NCI-H748 (cell line): Measurements from ENCODE around the gene PRDX2.
"Not testable (repeated sequence)": the region's sequence is repeated elsewhere in the genome, so short reads cannot be mapped to it uniquely, and the experiment has no call there.

Source experiments
- DNase-seq: peaks from one replicate; lab custom pipeline; 2025; ENCODE audit not compliant: unreplicated experiment; lab: John Stamatoyannopoulos, UW

Gene PRDX2

DNA sequence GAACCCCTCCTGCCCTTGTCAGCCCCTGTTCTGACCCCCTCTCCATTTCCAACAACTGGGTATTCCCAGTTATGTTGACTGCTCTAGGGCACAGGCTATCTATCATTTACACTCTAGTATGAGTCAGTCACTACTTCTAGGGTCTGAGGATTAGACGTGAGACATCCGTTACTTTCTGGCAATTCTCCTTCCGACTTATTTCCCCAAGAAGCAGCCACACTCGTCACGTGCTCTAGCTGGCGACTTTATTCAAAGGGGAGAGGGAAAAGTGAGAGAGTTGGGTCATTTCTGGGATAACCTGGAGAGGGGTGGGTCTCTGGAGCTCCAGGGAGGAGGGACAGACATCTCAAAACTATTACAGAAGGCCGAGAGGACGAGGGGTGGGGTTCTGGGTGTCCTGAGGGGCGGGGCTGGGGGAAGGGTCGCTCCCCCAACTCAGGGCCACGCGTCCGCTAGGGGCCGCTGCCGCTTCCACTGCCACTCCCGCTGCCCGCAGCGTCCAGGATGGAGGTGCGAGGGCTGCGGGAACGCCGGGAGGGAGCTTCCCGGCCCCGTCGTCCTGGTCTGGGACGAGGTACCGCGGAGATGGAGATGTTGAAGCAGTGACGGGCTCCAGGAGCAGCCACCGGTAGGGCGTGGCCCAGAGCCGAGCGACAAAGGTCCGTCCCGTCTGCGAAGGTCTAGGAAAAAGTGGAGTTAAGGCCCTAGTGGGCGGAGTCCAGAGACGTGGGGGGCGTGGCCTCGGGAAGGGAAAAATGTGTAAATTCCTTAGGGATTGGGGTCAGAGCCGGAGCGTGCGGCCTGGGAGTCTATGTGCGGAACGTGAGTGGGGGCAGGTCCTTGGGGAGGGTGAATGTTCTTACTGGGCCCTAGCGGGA, 23.9 kb upstream of the PRDX2 start:
- peak; percentile 42 for DNase-seq

- DNase-seq: no peak
Measured at GRCh38 chr19:12821761-12822160, 20.2 kb upstream of the PRDX2 start.

- DNase-seq: not testable (repeated sequence)
Measured at GRCh38 chr19:12817810-12818209, 16.2 kb upstream of the PRDX2 start.

DNA sequence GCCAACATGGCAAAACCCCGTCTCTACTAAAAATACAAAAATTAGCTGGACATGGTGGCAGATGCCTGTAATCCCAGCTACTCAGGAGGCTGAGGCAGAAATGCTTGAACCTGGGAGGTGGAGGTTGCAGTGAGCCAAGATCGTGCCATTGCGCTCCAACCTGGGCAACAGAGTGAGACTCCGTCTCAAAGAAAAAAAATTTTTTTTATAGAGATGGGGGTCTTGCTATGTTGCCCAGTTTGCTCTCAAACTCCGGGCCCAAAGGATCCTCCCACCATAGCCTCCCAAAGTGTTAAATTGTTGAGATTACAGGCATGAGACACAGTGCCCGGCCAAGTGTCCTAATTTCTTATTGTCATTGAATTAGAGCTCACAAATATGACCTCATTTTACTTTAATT, 15.6 kb upstream of the PRDX2 start:
- DNase-seq: not testable (repeated sequence)

GRCh38 chr19:12815088-12815487, 13.5 kb upstream of the PRDX2 start:
- DNase-seq: no peak

DNA sequence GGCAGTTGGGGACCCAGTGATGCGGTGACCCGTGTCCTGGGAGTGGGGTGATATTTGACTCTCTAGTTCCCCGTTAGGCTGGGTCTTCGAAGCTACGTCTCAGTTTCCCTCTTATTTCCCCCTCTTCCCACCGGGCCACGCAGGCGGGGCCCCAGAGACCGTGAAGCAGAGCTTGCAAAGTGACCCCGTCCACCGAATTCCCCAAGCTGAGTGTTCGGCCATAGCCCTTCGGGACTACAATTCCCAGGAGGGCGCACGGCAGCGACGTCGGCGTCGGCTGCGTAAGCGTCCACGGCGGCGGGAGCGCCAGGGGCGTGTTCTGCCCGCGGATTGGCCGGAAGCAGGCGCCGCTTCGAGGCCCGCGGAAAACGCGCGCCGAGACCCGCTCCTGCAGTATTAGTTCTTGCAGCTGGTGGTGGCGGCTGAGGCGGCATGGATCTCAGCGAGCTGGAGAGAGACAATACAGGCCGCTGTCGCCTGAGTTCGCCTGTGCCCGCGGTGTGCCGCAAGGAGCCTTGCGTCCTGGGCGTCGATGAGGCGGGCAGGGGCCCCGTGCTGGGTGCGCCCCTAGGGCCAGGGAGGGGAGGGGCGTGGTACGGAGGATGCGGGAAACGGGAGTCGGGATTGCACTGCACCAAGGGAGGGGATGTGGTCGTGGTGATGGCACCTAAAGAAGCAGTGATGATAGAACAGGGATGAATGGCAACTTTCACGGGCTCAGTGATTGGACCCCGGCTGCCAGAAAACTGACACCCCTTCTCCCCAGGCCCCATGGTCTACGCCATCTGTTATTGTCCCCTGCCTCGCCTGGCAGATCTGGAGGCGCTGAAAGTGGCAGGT, 4.9 kb upstream of the PRDX2 start, which contains the start of gene RNASEH2A:
TSS of gene RNASEH2A (plus strand) at position 343 of the 840 bp plus-strand sequence. CDS start at position 433, 90 bp downstream.
- DNase-seq: peak; percentile 92

- DNase-seq: no peak
Measured at GRCh38 chr19:12804051-12804450, 2.5 kb upstream of the PRDX2 start.

DNA sequence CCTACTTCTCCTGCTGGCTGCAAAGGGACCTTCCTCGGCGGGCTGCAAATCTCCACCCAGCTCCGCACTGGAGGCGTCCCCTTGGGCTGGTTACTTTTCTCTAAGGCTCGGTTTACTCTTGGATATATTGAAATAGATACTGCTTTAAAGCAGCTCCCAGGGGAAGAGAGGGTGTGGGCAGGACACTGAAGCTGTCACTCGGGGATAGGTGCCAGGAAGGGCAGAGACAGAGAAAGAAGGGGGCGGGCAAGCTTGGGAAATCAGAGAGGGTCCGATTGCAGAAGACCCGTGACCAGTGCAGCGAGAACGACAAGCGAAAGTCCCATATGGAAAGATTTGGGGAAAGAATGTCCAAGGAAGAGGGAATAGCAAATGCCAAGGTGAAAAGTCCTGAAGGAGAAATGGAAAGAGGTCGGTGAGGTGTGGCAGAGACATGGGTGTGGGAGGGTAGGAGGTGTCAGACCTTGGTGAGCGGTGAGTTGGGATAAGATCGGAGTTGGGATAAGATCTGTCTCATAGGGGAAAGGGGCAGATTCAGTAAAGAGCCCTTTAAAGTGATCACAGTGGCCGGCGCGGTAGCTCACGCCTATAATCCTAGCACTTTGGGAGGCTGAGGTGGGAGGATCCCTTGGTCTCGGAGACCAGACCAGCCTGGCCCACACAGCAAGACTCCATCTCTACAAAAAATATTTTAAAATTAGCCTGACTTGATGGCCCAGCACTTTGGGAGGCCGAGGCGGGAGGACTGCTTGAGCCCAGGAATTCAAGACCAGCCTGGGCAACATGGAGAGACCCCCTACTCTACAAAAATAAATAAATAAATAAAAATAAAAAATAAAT, 887 bp upstream of the PRDX2 start:
- DNase-seq: no peak

DNA sequence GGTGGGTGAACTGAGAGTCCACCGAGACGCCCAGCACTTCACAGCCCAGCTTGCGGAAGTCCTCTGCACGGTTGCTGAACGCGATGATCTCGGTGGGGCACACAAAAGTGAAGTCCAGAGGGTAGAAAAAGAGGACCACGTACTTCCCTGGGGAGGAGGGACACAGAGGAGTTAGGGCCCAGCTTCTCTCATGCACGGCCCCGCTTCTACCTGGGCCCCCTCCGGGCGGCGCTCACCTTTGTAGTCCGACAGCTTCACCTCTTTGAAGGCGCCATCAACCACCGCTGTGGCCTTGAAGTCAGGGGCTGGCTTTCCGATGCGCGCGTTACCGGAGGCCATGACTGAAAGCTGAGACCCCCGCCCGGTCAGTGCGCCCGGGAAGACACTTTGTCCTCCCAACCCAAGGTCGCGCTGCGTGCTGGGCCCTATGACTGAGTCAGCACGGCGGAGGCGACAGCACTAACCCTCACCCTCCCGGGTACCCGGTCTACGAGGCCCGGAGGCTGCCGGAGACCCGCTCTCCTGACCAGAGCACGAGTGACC, 606 bp downstream of the PRDX2 start:
- peak; percentile 35 for DNase-seq

DNA sequence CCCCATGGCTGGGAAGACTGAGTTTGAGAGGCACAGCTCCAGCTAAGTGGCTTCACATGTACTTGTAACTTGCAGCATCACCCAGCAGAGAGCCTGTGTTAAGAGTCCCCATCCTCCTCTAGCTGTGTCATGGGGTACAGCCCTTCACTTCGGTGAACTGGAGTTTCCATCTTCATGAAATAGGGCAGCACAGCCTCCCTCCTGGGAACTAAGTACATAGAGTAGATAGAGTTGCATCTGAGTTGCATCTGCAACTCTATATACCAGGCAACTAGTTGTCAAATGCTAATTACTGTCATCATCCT, 1.2 kb downstream of the PRDX2 start:
- DNase-seq: no peak

- DNase-seq: no peak
Measured at GRCh38 chr19:12799742-12800465, 1.7 kb downstream of the PRDX2 start.

DNA sequence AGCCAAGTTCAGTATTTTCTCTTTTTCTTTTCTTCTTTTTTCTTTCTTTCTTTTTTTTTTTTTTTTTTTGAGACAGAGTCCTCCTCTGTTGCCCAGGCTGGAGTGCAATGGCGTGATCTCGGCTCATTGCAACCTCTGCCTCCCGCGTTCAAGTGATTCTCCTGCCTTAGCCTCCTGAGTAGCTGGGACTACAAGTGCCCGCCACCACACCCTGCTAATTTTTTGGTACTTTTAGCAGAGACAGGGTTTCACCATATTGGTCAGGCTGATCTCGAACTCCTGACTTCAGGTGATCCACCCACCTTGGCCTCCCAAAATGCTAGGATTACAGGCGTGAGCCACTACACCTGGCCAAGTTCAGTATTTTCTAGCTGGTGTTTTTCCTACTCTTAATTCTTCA, 4.0 kb downstream of the PRDX2 start:
- DNase-seq: not testable (repeated sequence)

GRCh38 chr19:12797141-12797587, 4.4 kb downstream of the PRDX2 start:
- DNase-seq: no peak

DNA sequence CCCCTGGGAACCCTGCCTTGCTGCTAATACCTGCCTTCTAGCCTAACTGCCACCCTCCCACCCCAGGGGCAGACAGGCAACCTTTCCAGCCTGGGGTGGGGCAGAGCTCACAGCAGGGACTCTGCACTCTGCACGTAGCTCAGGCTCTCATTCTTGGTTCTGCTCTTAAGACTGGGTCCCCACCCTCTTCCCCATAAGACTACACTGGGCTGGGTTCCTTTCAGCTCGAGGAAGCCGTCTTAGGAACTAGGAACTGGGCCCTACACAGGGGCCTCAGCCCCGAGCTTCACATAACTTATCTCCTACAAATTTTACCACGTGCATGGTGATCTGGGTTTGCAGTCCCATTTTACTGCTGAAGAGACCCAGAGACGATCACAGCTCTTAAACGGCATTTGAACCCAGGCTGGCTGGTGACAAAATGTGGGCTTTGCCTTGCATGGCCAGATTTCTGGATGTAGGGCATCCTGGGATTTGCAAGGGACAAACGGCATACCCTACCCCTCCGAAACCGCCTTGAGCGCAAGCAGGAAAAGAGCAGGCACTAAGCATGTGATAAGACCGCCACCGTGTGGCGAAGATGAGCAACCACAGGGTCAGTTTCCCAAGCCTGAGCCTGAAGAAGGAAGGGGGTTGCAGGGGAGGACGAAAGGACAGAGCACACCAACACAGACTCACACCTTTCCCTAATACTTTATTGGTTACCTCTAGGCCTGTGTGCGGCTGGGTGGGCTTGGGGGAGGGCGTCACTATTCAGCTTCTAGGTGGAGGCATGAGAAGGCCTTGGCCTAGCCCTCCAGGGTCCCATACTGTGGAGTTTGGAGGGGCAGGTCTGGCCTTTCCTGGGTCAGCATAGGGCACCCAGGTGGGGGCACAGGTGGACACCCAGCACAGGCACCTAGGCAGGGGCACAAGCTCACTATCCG, 5.2 kb downstream of the PRDX2 start:
- DNase-seq: peak; percentile 80

- DNase-seq: no peak
Measured at GRCh38 chr19:12794971-12795381, 6.6 kb downstream of the PRDX2 start.

- no peak for DNase-seq
Measured at GRCh38 chr19:12794196-12794941, 7.2 kb downstream of the PRDX2 start.

GRCh38 chr19:12793290-12794195, 8.1 kb downstream of the PRDX2 start:
- DNase-seq: peak; percentile 87
